Common myeloid progenitor, CD34-positive (primary cell): ENCODE results near the gene EFEMP2.

Source experiments
- CTCF ChIA-PET: fragments of 350-600 bp; sonication (Branson Sonifier 250); formaldehyde crosslinking; loops from one replicate; lab custom pipeline; 2021; ENCODE audit warnings: antibody characterized with exemption; lab: Charles Lee
- POLR2A ChIA-PET: fragments of 350-600 bp; sonication (Branson Sonifier 250); formaldehyde crosslinking; loops from one replicate; lab custom pipeline; 2021; ENCODE audit warnings: antibody characterized with exemption; lab: Charles Lee
- DNase-seq, 3 donors: peaks; one replicate each; pipeline versions ENCODE4 v3.0.0 to v3.0.0-alpha.2; 2013
- H3K27ac ChIP-seq, 2 experiments: 1 replicate in 1 of 2; 2 replicates in 1 of 2; pipeline ENCODE4 v1.7.0; 2013; ENCODE audit warnings: inconsistent platforms in 2 of 2, low read length in 2 of 2, mild to moderate bottlenecking in 2 of 2, low read depth in 1 of 2, moderate library complexity in 1 of 2; ENCODE audit not compliant: severe bottlenecking in 2 of 2, insufficient read depth in 1 of 2, poor library complexity in 1 of 2
- H3K27me3 ChIP-seq, 5 experiments: replicated peaks in 2 of 5; 1 replicate in 3 of 5; 2 replicates in 2 of 5; pipeline versions ENCODE4 v1.6.1 to v1.7.0; 2013; ENCODE audit warnings: low read length in 4 of 5, mild to moderate bottlenecking in 2 of 5, moderate library complexity in 2 of 5, inconsistent platforms in 1 of 5; ENCODE audit not compliant: insufficient read depth in 5 of 5, control insufficient read depth in 4 of 5
- H3K36me3 ChIP-seq, 4 experiments: 1 replicate in 2 of 4; 2 replicates in 2 of 4; pipeline versions ENCODE4 v1.6.1 to v1.7.0; 2013; ENCODE audit warnings: low read length in 3 of 4, control low read depth in 1 of 4, mild to moderate bottlenecking in 1 of 4; ENCODE audit not compliant: control insufficient read depth in 4 of 4, insufficient read depth in 4 of 4
- H3K4me1 ChIP-seq, 4 experiments: 1 replicate in 3 of 4; 2 replicates in 1 of 4; pipeline versions ENCODE4 v1.6.1 to v1.7.1; 2013; ENCODE audit warnings: low read length in 3 of 4, mild to moderate bottlenecking in 3 of 4, control low read depth in 1 of 4, inconsistent platforms in 1 of 4, moderate library complexity in 1 of 4; ENCODE audit not compliant: control insufficient read depth in 4 of 4, insufficient read depth in 4 of 4; ENCODE audit errors: control extremely low read depth in 1 of 4
- H3K4me3 ChIP-seq, 7 experiments: 1 replicate in 4 of 7; 2 replicates in 3 of 7; pipeline versions ENCODE4 v1.5.1 to v1.7.0; 2013; ENCODE audit warnings: mild to moderate bottlenecking in 7 of 7, low read length in 6 of 7, moderate library complexity in 6 of 7, inconsistent platforms in 2 of 7, low read depth in 2 of 7, control low read depth in 1 of 7; ENCODE audit not compliant: insufficient read depth in 4 of 7, control insufficient read depth in 1 of 7; ENCODE audit errors: extremely low read depth in 1 of 7
- H3K9me3 ChIP-seq, 5 experiments: 1 replicate in 4 of 5; 2 replicates in 1 of 5; pipeline versions ENCODE4 v1.6.1 to v1.7.1; 2013; ENCODE audit warnings: low read length in 4 of 5, mild to moderate bottlenecking in 2 of 5, inconsistent platforms in 1 of 5, low read depth in 1 of 5, moderate library complexity in 1 of 5; ENCODE audit not compliant: control insufficient read depth in 4 of 5, insufficient read depth in 2 of 5; ENCODE audit errors: control extremely low read depth in 1 of 5
- WGBS: methylation state at CpG from one replicate; pipeline ENCODE4 v1.1.5; 2013; ENCODE audit not compliant: insufficient coverage; 5-methylcytosine and 5-hydroxymethylcytosine counted together

Gene EFEMP2

GRCh38 chr11:65903068-65903481, 30.5 kb upstream of the EFEMP2 start:
- WGBS: 15% methylated on average over 4 of the region's 5 CpGs
- Histone ChIP-seq H3K36me3 (no peaks in the 10 kb centered on the region), H3K27me3 (no peaks in the 10 kb centered on the region), H3K4me3 (no peak overlapping the region), H3K9me3 (no peaks in the 10 kb centered on the region), H3K27ac (peak overlapping the region in 1 of 2 experiments; percentile 47), H3K4me1 (peaks cover 0 to 48% (median 39%) of the 10 kb centered on the region in 4 experiments)
- ChIA-PET POLR2A (interaction anchor here (0.8 to 5.5 kb wide), 2 partner anchors 12 to 29 kb away, joined by 3 to 33 read pairs; partner anchors contain the start of gene CCDC85B), CTCF (interaction anchor here (1.2 to 4.8 kb wide), 5 partner anchors 8 to 87 kb away, joined by 3 to 40 read pairs (median 5); partner anchors contain the start of gene CCDC85B)
- no peak for DNase-seq

GRCh38 chr11:65900899-65901180, 28.2 kb upstream of the EFEMP2 start:
- H3K4me1 ChIP-seq: peaks cover 0 to 48% (median 39%) of the 10 kb centered on the region in 4 experiments
- WGBS: no CpG with 5 or more reads among the region's 11 CpGs
- ChIA-PET POLR2A (interaction anchor here (0.6 to 5.5 kb wide), 10 partner anchors 10 to 219 kb away, joined by 3 to 33 read pairs (median 4); partner anchors contain the start of genes C11orf68 and CCDC85B), CTCF (interaction anchor here (0.9 to 4.8 kb wide), 12 partner anchors 10 to 87 kb away, joined by 3 to 40 read pairs (median 4); partner anchors contain the start of genes C11orf68 and CCDC85B)
- H3K9me3 ChIP-seq: no peaks in the 10 kb centered on the region
- peaks cover 0 to 9% (median 0%) of the 10 kb centered on the region in 4 experiments for H3K36me3 ChIP-seq
- no peaks in the 10 kb centered on the region for H3K27me3 ChIP-seq
- no peak for DNase-seq
- H3K27ac ChIP-seq: no peak overlapping the region
- H3K4me3 ChIP-seq: peak overlapping the region in 3 of 7 experiments; percentile 74 to 89 (median 77)

GRCh38 chr11:65900125-65900898, 27.7 kb upstream of the EFEMP2 start, which contains the start of gene FOSL1:
Gene FOSL1, minus strand, starts transcription at chr11:65900388. Its CDS starts 49 bp downstream, at chr11:65900339.
- H3K27me3 ChIP-seq: no peaks in the 10 kb centered on the region
- ChIA-PET POLR2A (interaction anchor here (0.6 to 5.5 kb wide), 11 partner anchors 9 to 219 kb away, joined by 3 to 33 read pairs (median 4); partner anchors contain the start of genes C11orf68, CCDC85B and SART1), CTCF (interaction anchor here (0.9 to 4.8 kb wide), 11 partner anchors 10 to 83 kb away, joined by 3 to 40 read pairs (median 4); partner anchors contain the start of genes C11orf68 and CCDC85B)
- H3K4me3 ChIP-seq: peak within 1 kb of the TSS; percentile 55 to 89 (median 77)
- H3K27ac ChIP-seq: peak within 1 kb of the TSS; percentile 33 to 77
- 2% methylated on average over 74 of the region's 80 CpGs for WGBS
- peaks cover 0 to 48% (median 39%) of the 10 kb centered on the region in 4 experiments for H3K4me1 ChIP-seq
- H3K9me3 ChIP-seq: no peaks in the 10 kb centered on the region
- H3K36me3 ChIP-seq: peaks cover 0 to 9% (median 0%) of the 10 kb centered on the region in 4 experiments
- peak; percentile 95 to 98 (median 98) for DNase-seq

- 4% methylated on average over 50 of the region's 78 CpGs for WGBS
- H3K27me3 ChIP-seq: no peaks in the 10 kb centered on the region
- peaks cover 0 to 9% (median 0%) of the 10 kb centered on the region in 4 experiments for H3K36me3 ChIP-seq
- no peaks in the 10 kb centered on the region for H3K9me3 ChIP-seq
- ChIA-PET CTCF (interaction anchor here (1.3 to 4.8 kb wide), 5 partner anchors 9 to 30 kb away, joined by 3 to 41 read pairs (median 14); partner anchors contain the start of genes CCDC85B and FIBP), POLR2A (interaction anchor here (0.6 to 5.5 kb wide), 8 partner anchors 8 to 62 kb away, joined by 3 to 33 read pairs (median 5); partner anchors contain the start of genes C11orf68, CCDC85B and SART1)
- H3K4me1 ChIP-seq: peaks cover 0 to 52% (median 41%) of the 10 kb centered on the region in 4 experiments
- H3K27ac ChIP-seq: peak overlapping the region; percentile 33 to 77
- peak overlapping the region; percentile 55 to 89 (median 77) for H3K4me3 ChIP-seq
- peak; percentile 76 to 92 (median 88) for DNase-seq
These were observed 26.9 kb upstream of the EFEMP2 start for GRCh38 chr11:65899356-65900124.

- Histone ChIP-seq H3K36me3 (peaks cover 0 to 9% (median 0%) of the 10 kb centered on the region in 4 experiments), H3K4me3 (peak overlapping the region; percentile 55 to 89 (median 77)), H3K9me3 (no peaks in the 10 kb centered on the region), H3K27ac (peak overlapping the region in 1 of 2 experiments; percentile 77), H3K27me3 (no peaks in the 10 kb centered on the region), H3K4me1 (peaks cover 3 to 58% (median 49%) of the 10 kb centered on the region in 4 experiments)
- POLR2A ChIA-PET: interaction anchor here (0.6 to 5.5 kb wide), 4 partner anchors 8 to 63 kb away, joined by 3 to 33 read pairs (median 5); partner anchors contain the start of genes CCDC85B and SART1
- DNase-seq: no peak
- CTCF ChIA-PET: interaction anchor here (0.9 to 4.8 kb wide), 8 partner anchors 9 to 29 kb away, joined by 3 to 41 read pairs (median 5); partner anchors contain the start of genes CCDC85B and FIBP
- 28% methylated on average over 18 of the region's 28 CpGs for WGBS
These were observed 26.2 kb upstream of the EFEMP2 start for GRCh38 chr11:65898656-65899355.

GRCh38 chr11:65897020-65897471, 24.4 kb upstream of the EFEMP2 start:
- ChIA-PET POLR2A (interaction anchor here (1.0 kb wide), 1 partner anchor 19 kb away, joined by 4 read pairs; no protein-coding TSS in a partner anchor), CTCF (interaction anchor here (0.9 to 4.3 kb wide), 3 partner anchors 11 to 185 kb away, joined by 3 to 41 read pairs (median 4); partner anchors contain the start of genes FIBP and KAT5)
- H3K4me1 ChIP-seq: peaks cover 3 to 59% (median 52%) of the 10 kb centered on the region in 4 experiments
- no peak overlapping the region for H3K27ac ChIP-seq
- DNase-seq: no peak
- no peaks in the 10 kb centered on the region for H3K27me3 ChIP-seq
- no peak overlapping the region for H3K4me3 ChIP-seq
- H3K9me3 ChIP-seq: no peaks in the 10 kb centered on the region
- 98% methylated on average over 4 of the region's 4 CpGs for WGBS
- H3K36me3 ChIP-seq: peaks cover 0 to 13% (median 5%) of the 10 kb centered on the region in 4 experiments
